Epidermal melanocyte (primary cell): Measurements from ENCODE around the gene PGLYRP1.

Source experiments
- DNase-seq: peaks from one replicate; pipeline ENCODE4 v3.0.0; 2011; ENCODE audit warnings: low spot score; ENCODE audit not compliant: insufficient read length

PGLYRP1 gene

GRCh38 chr19:46032597-46033025, 9.8 kb upstream of the PGLYRP1 start:
- no peak for DNase-seq

- DNase-seq = no peak
Measured at GRCh38 chr19:46031781-46032596, 9.1 kb upstream of the PGLYRP1 start.

- no peak for DNase-seq
Measured at GRCh38 chr19:46030812-46031550, 8.1 kb upstream of the PGLYRP1 start.

- DNase-seq = no peak
Measured at GRCh38 chr19:46025835-46026234, 3.0 kb upstream of the PGLYRP1 start.

- no peak for DNase-seq
Measured at GRCh38 chr19:46023311-46023779, 492 bp upstream of the PGLYRP1 start.

GRCh38 chr19:46022061-46022430, 807 bp downstream of the PGLYRP1 start:
- no peak for DNase-seq

- DNase-seq = no peak
Measured at GRCh38 chr19:46021531-46022041, 1.3 kb downstream of the PGLYRP1 start.

GRCh38 chr19:46020819-46021125, 2.1 kb downstream of the PGLYRP1 start:
- DNase-seq = no peak

- no peak for DNase-seq
Measured at GRCh38 chr19:46019270-46019669, 3.6 kb downstream of the PGLYRP1 start.

GRCh38 chr19:46018729-46019251, 4.1 kb downstream of the PGLYRP1 start:
- no peak for DNase-seq

GRCh38 chr19:46017874-46018675, 4.8 kb downstream of the PGLYRP1 start:
- DNase-seq = no peak

GRCh38 chr19:46017095-46017429, 5.8 kb downstream of the PGLYRP1 start:
- no peak for DNase-seq

- DNase-seq = peak; percentile 79
Measured at GRCh38 chr19:46016426-46017094, 6.3 kb downstream of the PGLYRP1 start.

GRCh38 chr19:46015687-46016425, 7.0 kb downstream of the PGLYRP1 start:
- DNase-seq = no peak

- no peak for DNase-seq
Measured at GRCh38 chr19:46014941-46015686, 7.7 kb downstream of the PGLYRP1 start.

- no peak for DNase-seq
Measured at GRCh38 chr19:46014534-46014933, 8.3 kb downstream of the PGLYRP1 start.

GRCh38 chr19:46009530-46010510, 13.0 kb downstream of the PGLYRP1 start:
- DNase-seq = peak; percentile 54

GRCh38 chr19:46006411-46006810, 16.4 kb downstream of the PGLYRP1 start:
- DNase-seq = no peak
